Upper lobe of left lung (tissue), 6 donors: ENCODE data around the gene CMIP. TPM values are rescaled to one million over a fixed set of nuclear protein-coding genes. Genes with fewer than 3 reads are reported as not detected.

Experiments
- ATAC-seq, 2 donors: fragments of 200-7000 bp; cut with Tn5 transposase; one replicate each; pipeline ENCODE4 v1.9.1; 2022; ENCODE audit warnings: mild to moderate bottlenecking in 2 of 2, moderate library complexity in 2 of 2; ENCODE audit not compliant: low FRiP score in 2 of 2
- DNase-seq, 2 donors: peaks; one replicate each; pipeline ENCODE4 v3.0.0-alpha.2; 2019 to 2020
- H3K27ac ChIP-seq, 4 donors: fragments of 200-600 bp; sonication (generic); one replicate each; pipeline ENCODE4 v1.5.1; 2016 to 2019
- H3K27me3 ChIP-seq, 4 donors: fragments of 200-600 bp; sonication (generic); one replicate each; pipeline ENCODE4 v1.5.1; 2017 to 2019
- H3K36me3 ChIP-seq, 4 donors: fragments of 200-600 bp; sonication (generic); one replicate each; pipeline ENCODE4 v1.5.1; 2016 to 2019
- H3K4me1 ChIP-seq, 4 donors: fragments of 200-600 bp; sonication (generic); one replicate each; pipeline ENCODE4 v1.5.1; 2018 to 2019
- H3K4me3 ChIP-seq, 4 donors: fragments of 200-600 bp; sonication (generic); one replicate each; pipeline ENCODE4 v1.5.1; 2017 to 2019; ENCODE audit warnings: mild to moderate bottlenecking in 2 of 4, moderate library complexity in 1 of 4
- H3K9me3 ChIP-seq, 4 donors: fragments of 200-600 bp; sonication (generic); one replicate each; pipeline ENCODE4 v1.5.1; 2018 to 2019
- EP300 ChIP-seq, 4 donors: sonication (generic); formaldehyde crosslinking; IDR thresholded peaks; one replicate each; pipeline ENCODE4 v1.5.1; 2017; ENCODE audit warnings: antibody characterized with exemption in 4 of 4, control low read depth in 2 of 4
- POLR2A ChIP-seq, 4 donors: fragments of 450-650 bp; IDR thresholded peaks; one replicate each; pipeline ENCODE4 v1.5.1; 2016 to 2017; ENCODE audit warnings: antibody characterized with exemption in 4 of 4, mild to moderate bottlenecking in 2 of 4
- POLR2AphosphoS5 ChIP-seq, 2 donors: sonication (generic); formaldehyde crosslinking; IDR thresholded peaks; one replicate each; pipeline ENCODE4 v1.5.1; 2017; ENCODE audit warnings: antibody characterized with exemption in 2 of 2
- WGBS, 2 donors: methylation state at CpG; one replicate each; pipeline ENCODE4 v1.1.5; 2017 to 2018; 5-methylcytosine and 5-hydroxymethylcytosine counted together
- total RNA-seq, 6 donors: library from RNA; depleted of rRNA in 4 of 6; stranded (reverse); fragments of >200 nt in 4 of 6; gene quantifications; one replicate each; pipeline versions ENCODE4 v1.1.0 to v1.2.1, GENCODE V29; 2016 to 2021
- TF ChIP-seq, protein P1 (sequence below), 6 experiments: fragments of 450-650 bp in 4 of 6; fragments of 200-600 bp in 2 of 6; sonication (generic) in 2 of 6; IDR thresholded peaks; one replicate each; pipeline ENCODE4 v1.5.1; 2016 to 2019; ENCODE audit warnings: antibody characterized with exemption in 6 of 6
- donor health status: DM: no; HTN: no; CAD: no; lungs with moderate emphysema.
- donor health status: DM: no; HTN: yes; CAD: no; lungs with severe emphysema.

Gene CMIP
- total RNA-seq, 6 donors from 2014 or later = 48.3 to 109 (median 67.6) TPM

DNA sequence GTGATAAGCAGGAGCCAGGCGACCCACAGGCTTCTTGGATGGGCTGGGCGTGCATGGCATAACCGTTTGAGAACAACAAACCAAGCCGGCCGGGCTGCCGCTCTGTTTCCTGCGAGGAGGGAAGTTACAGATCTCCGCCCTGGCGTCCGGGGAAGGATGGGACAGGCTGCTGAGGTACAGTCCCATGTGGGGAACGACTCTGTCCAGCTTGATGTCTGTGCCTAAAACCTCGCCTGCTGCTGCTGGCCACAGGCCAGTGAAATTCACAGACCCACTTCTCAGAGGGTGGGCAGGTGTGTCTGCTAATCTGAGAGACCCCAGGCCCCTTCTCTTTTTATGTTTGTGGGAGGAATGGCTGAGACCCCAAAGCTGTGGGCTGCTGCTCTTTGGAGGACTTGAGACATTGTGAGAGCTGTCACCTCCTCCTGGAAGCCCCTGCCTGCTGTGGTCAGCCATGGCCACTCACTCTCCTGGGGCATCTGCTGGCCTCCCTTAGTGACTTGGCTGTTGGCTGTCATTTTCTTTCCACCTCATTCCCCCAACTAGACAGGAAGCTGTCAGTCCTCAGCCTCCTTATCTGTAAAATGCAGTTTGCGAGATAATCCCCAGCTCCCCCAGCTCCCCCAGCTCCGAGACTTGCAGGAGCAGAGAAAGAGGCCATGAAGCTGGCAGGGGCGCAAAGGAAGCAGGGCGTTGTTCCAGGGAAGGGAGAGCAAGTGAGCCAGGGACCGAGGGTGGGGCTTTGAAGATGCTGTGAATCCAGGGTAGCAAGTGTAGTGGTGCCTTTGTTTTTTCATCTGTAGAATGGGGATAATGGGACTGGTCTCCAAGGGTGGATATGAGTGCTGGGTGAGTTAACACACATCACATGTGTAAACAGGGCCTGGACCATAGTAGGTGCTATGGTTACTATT is 51.0 kb downstream of the CMIP start:
- DNase-seq = peak in 1 of 2 donors; percentile 66
- peak in 1 of 2 donors; percentile 49 for ATAC-seq
- 33 to 59% methylated on average over 5 to 17 of the region's 17 CpGs for WGBS, 2 donors
- TF ChIP-seq, protein P1, sequence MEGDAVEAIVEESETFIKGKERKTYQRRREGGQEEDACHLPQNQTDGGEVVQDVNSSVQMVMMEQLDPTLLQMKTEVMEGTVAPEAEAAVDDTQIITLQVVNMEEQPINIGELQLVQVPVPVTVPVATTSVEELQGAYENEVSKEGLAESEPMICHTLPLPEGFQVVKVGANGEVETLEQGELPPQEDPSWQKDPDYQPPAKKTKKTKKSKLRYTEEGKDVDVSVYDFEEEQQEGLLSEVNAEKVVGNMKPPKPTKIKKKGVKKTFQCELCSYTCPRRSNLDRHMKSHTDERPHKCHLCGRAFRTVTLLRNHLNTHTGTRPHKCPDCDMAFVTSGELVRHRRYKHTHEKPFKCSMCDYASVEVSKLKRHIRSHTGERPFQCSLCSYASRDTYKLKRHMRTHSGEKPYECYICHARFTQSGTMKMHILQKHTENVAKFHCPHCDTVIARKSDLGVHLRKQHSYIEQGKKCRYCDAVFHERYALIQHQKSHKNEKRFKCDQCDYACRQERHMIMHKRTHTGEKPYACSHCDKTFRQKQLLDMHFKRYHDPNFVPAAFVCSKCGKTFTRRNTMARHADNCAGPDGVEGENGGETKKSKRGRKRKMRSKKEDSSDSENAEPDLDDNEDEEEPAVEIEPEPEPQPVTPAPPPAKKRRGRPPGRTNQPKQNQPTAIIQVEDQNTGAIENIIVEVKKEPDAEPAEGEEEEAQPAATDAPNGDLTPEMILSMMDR (IDR thresholded peaks at IDR 0.05) = peak in 5 of 6 experiments; percentile 13 to 50 (median 24)
- TF ChIP-seq POLR2AphosphoS5 (IDR thresholded peaks at IDR 0.05) (peak; percentile 12 to 15), POLR2A (IDR thresholded peaks at IDR 0.05) (no peak)
- Histone ChIP-seq H3K27ac (peak overlapping the region; percentile 34 to 85 (median 76)), H3K4me3 (no peak overlapping the region), H3K9me3 (no peaks in the 10 kb centered on the region), H3K27me3 (no peaks in the 10 kb centered on the region), H3K36me3 (no peaks in the 10 kb centered on the region), H3K4me1 (peaks cover 71 to 94% (median 82%) of the 10 kb centered on the region in 4 donors)

DNA sequence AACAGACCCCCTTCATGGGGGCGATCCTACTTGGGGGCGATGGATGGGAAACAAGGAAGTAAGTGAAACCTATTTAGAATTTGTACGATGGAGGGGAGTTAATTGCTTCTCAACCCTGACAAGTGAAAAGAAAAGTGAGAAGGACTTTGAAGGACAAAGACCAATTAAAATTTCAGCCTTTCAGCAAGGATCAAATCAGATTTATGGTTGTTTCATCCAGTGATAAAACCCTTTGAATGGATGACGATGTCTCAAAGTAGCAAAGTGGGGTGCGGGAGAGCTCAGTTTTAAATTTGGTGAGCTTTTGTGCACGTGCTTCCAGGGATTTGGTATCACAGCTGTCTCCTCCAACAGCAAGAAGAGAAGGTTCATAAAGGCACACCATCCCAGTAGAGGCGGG is 51.7 kb downstream of the CMIP start:
- Histone ChIP-seq H3K27ac (peak overlapping the region; percentile 8 to 85 (median 76)), H3K9me3 (no peaks in the 10 kb centered on the region), H3K36me3 (no peaks in the 10 kb centered on the region), H3K4me1 (peaks cover 70 to 94% (median 82%) of the 10 kb centered on the region in 4 donors), H3K4me3 (no peak overlapping the region), H3K27me3 (no peaks in the 10 kb centered on the region)
- no peak for TF ChIP-seq POLR2AphosphoS5 (IDR thresholded peaks at IDR 0.05)
- TF ChIP-seq, protein P1 (IDR thresholded peaks at IDR 0.05) = no peak
- TF ChIP-seq POLR2A (IDR thresholded peaks at IDR 0.05) = no peak
- TF ChIP-seq EP300 (IDR thresholded peaks at IDR 0.05) = no peak
- ATAC-seq (no peak), DNase-seq (no peak)
- 91% methylated on average over 7 of the region's 7 CpGs for WGBS, 2 donors

DNA sequence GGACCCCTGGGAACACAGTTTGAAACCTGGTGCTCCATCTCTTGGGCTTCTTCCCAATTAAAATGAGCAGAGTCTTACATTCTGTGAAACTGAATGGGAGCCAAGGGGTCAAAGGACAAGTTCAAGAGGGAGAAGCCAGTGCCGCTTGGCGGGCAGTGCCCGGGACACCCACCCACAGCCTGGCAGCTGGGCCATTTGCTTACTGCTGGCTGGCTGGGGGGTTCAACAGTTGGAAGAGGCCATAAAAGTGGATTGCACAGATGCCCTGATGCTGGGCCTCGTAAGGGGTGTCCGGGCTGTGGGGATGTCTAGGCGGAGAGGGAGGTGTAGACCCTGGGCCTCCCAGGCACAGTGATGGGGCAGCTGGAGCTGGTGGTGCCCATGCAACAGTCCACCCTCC is 52.1 kb downstream of the CMIP start:
- peak overlapping the region; percentile 8 to 85 (median 76) for H3K27ac ChIP-seq
- TF ChIP-seq EP300 (IDR thresholded peaks at IDR 0.05) (no peak), POLR2A (IDR thresholded peaks at IDR 0.05) (no peak), POLR2AphosphoS5 (IDR thresholded peaks at IDR 0.05) (no peak)
- TF ChIP-seq, protein P1 (IDR thresholded peaks at IDR 0.05) = no peak
- 89 to 93% methylated on average over 6 of the region's 6 CpGs for WGBS, 2 donors
- H3K27me3 ChIP-seq = no peaks in the 10 kb centered on the region
- H3K36me3 ChIP-seq = no peaks in the 10 kb centered on the region
- peaks cover 66 to 94% (median 80%) of the 10 kb centered on the region in 4 donors for H3K4me1 ChIP-seq
- DNase-seq (no peak), ATAC-seq (no peak)
- no peak overlapping the region for H3K4me3 ChIP-seq
- H3K9me3 ChIP-seq = no peaks in the 10 kb centered on the region

DNA sequence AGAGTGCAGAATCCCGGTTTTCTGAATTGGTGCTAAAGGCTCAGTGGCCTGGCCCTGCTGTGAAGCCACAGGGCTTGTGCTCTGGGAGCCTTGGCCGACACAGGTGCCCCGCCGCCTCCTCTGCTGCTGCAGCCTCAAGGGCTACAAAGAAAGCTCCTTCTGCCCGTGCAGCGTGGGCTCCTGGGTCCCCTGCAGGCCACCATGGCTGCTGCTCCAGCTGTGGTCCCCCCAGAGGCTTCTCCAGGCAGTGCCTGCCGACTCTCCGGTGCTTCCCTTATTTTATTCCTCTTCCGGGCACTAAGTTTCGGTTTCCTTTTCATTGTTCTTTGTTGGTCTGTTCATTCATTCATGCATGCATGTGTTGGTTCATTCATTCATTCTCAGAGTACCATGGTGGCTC is 53.1 kb downstream of the CMIP start:
- Histone ChIP-seq H3K36me3 (no peaks in the 10 kb centered on the region), H3K9me3 (no peaks in the 10 kb centered on the region), H3K27me3 (no peaks in the 10 kb centered on the region), H3K27ac (peak overlapping the region in 3 of 4 donors; percentile 41 to 82 (median 68)), H3K4me1 (peaks cover 58 to 91% (median 74%) of the 10 kb centered on the region in 4 donors), H3K4me3 (no peak overlapping the region)
- ATAC-seq (peak in 1 of 2 donors; percentile 40), DNase-seq (peak in 1 of 2 donors; percentile 77)
- TF ChIP-seq EP300 (IDR thresholded peaks at IDR 0.05) = no peak
- TF ChIP-seq, protein P1 (IDR thresholded peaks at IDR 0.05) = peak; percentile 24 to 73 (median 58)
- WGBS, 2 donors = 52 to 56% methylated on average over 9 to 10 of the region's 10 CpGs
